Measurements from ENCODE around the gene GNA12. TPM values are rescaled to one million over a fixed set of nuclear protein-coding genes. Genes with fewer than 3 reads are reported as not detected.

The GNA12 gene
- total RNA-seq, 2 experiments from 2014 or later = 23.6 to 23.7 TPM

GRCh38 chr7:2781636-2782035, 62.5 kb downstream of the GNA12 start:
- Mint-ChIP-seq H3K4me3 (no peak overlapping the region), H3K36me3 (peaks cover 12% of the 10 kb centered on the region), H3K27ac (no peak overlapping the region), H3K9me3 (no peaks in the 10 kb centered on the region), H3K4me1 (ENCODE audit: low read depth) (peaks cover 24% of the 10 kb centered on the region), H3K27me3 (no peaks in the 10 kb centered on the region)
- no peak for DNase-seq
- intact Hi-C loops (cut with micrococcal nuclease) = loop anchor here (1.0 kb wide), 2 partner anchors 8 to 23 kb away; no protein-coding TSS in a partner anchor
- ChIA-PET POLR2A (no interaction called here), CTCF (no interaction called here)

DNA sequence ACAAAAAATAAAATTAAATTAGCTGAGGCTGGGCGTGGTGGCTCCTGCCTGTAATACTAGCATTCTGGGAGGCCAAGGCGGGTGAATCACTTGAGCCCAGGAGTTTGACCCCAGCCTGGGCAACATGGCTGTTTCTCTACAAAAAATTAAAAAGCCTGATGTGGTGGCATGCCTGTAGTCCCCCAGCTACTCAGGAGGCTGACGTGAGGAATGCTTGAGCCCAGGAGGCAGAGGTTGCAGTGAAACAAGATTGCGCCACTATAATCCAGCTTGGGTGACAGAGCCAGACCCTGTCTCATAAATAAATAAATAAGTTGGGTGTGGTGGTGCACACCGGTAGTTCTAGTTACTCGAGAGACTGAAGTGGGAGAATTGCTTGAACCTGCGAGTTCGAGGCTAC, 65.1 kb downstream of the GNA12 start:
- intact Hi-C loops (cut with micrococcal nuclease) = no loop called here
- Mint-ChIP-seq H3K27me3 (no peaks in the 10 kb centered on the region), H3K9me3 (no peaks in the 10 kb centered on the region), H3K4me3 (no peak overlapping the region), H3K27ac (no peak overlapping the region), H3K4me1 (ENCODE audit: low read depth) (peaks cover 34% of the 10 kb centered on the region), H3K36me3 (peaks cover 10% of the 10 kb centered on the region)
- DNase-seq = no peak
- POLR2A ChIA-PET = no interaction called here
- CTCF ChIA-PET = interaction anchor here (1.1 kb wide), 1 partner anchor 69 kb away, joined by 3 read pairs; no protein-coding TSS in a partner anchor

DNA sequence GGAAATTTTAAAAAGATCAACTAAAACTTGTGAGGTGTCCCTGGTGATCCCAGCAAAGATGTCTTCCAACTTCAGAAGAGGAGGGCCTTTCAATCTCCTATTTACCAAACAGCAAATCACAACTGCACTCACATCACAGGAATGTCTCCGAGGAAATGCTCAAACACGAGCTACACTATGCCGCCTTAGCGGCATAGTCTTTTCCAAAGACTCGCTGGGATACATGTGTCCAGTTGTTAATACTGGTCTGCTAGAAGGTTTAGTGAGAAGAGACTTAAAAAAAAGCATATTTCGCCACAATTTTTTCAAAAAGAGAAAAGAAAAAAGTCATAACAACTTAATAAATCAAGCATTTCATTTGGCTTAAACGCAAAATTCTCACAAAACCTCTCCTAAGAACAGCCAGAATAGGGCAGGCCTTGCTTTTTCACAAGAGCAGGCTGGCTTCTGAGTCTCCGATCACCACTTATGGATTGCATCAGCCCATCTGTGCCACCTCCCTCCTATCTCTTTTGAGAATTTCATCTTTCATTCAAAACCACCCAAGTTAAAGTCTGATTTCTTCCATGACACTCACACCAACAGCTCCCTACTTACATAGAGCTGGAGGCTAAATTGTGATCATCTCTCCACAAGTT, 66.1 kb downstream of the GNA12 start:
- DNase-seq = no peak
- peaks cover 40% of the 10 kb centered on the region for H3K4me1 Mint-ChIP-seq (ENCODE audit: low read depth)
- no peaks in the 10 kb centered on the region for H3K27me3 Mint-ChIP-seq
- no peak overlapping the region for H3K27ac Mint-ChIP-seq
- intact Hi-C loops (cut with micrococcal nuclease) = no loop called here
- peaks cover 8% of the 10 kb centered on the region for H3K36me3 Mint-ChIP-seq
- ChIA-PET CTCF (no interaction called here), POLR2A (no interaction called here)
- no peaks in the 10 kb centered on the region for H3K9me3 Mint-ChIP-seq
- no peak overlapping the region for H3K4me3 Mint-ChIP-seq

GRCh38 chr7:2776401-2776800, 67.7 kb downstream of the GNA12 start:
- no peaks in the 10 kb centered on the region for H3K9me3 Mint-ChIP-seq
- H3K4me3 Mint-ChIP-seq = no peak overlapping the region
- no peaks in the 10 kb centered on the region for H3K27me3 Mint-ChIP-seq
- no peak for DNase-seq
- H3K27ac Mint-ChIP-seq = no peak overlapping the region
- CTCF ChIA-PET = no interaction called here
- POLR2A ChIA-PET = no interaction called here
- intact Hi-C loops (cut with micrococcal nuclease) = no loop called here
- H3K4me1 Mint-ChIP-seq (ENCODE audit: low read depth) = peaks cover 42% of the 10 kb centered on the region
- peaks cover 8% of the 10 kb centered on the region for H3K36me3 Mint-ChIP-seq

- Mint-ChIP-seq H3K4me3 (no peak overlapping the region), H3K36me3 (peaks cover 12% of the 10 kb centered on the region), H3K27ac (no peak overlapping the region), H3K27me3 (no peaks in the 10 kb centered on the region), H3K9me3 (no peaks in the 10 kb centered on the region), H3K4me1 (ENCODE audit: low read depth) (peaks cover 43% of the 10 kb centered on the region)
- no peak for DNase-seq
- ChIA-PET CTCF (interaction anchor here (0.6 kb wide), 1 partner anchor 26 kb away, joined by 3 read pairs; no protein-coding TSS in a partner anchor), POLR2A (interaction anchor here (0.8 kb wide), 1 partner anchor 10 kb away, joined by 3 read pairs; no protein-coding TSS in a partner anchor)
- intact Hi-C loops (cut with micrococcal nuclease) = no loop called here
These were observed 68.3 kb downstream of the GNA12 start for GRCh38 chr7:2775785-2776184.

DNA sequence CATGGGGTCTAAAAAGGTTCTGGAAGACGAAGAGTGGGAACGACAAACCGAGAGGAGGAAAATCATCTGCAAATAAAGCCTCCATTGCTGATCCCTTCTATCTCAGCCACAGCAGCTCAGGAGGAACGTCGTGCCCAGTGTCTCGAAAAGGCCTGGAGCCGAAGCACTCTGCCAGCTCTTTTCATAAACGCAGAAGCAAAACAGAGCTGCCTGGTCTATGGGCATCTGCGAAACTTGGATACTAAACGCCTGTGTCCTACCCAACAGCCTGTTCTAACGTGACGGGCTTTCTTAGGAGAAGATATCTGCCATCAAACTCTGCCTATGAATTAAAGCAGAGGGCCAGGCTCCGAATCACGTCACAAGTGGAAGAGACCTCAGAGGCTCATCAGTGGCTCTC, 68.7 kb downstream of the GNA12 start:
- Mint-ChIP-seq H3K27me3 (no peaks in the 10 kb centered on the region), H3K9me3 (no peaks in the 10 kb centered on the region), H3K36me3 (peaks cover 14% of the 10 kb centered on the region), H3K4me1 (ENCODE audit: low read depth) (peaks cover 43% of the 10 kb centered on the region), H3K4me3 (no peak overlapping the region), H3K27ac (no peak overlapping the region)
- CTCF ChIA-PET = interaction anchor here (0.6 kb wide), 1 partner anchor 26 kb away, joined by 3 read pairs; no protein-coding TSS in a partner anchor
- POLR2A ChIA-PET = interaction anchor here (0.8 kb wide), 1 partner anchor 10 kb away, joined by 3 read pairs; no protein-coding TSS in a partner anchor
- DNase-seq = no peak
- intact Hi-C loops (cut with micrococcal nuclease) = no loop called here

GRCh38 chr7:2774935-2775334, 69.2 kb downstream of the GNA12 start:
- intact Hi-C loops (cut with micrococcal nuclease) = loop anchor here (5.0 kb wide), 3 partner anchors 53 to 87 kb away; partner anchors contain the start of gene GNA12
- CTCF ChIA-PET = interaction anchor here (1.5 kb wide), 1 partner anchor 65 kb away, joined by 4 read pairs; no protein-coding TSS in a partner anchor
- no peaks in the 10 kb centered on the region for H3K27me3 Mint-ChIP-seq
- H3K27ac Mint-ChIP-seq = no peak overlapping the region
- no peak for DNase-seq
- POLR2A ChIA-PET = no interaction called here
- peaks cover 15% of the 10 kb centered on the region for H3K36me3 Mint-ChIP-seq
- peaks cover 43% of the 10 kb centered on the region for H3K4me1 Mint-ChIP-seq (ENCODE audit: low read depth)
- H3K9me3 Mint-ChIP-seq = no peaks in the 10 kb centered on the region
- no peak overlapping the region for H3K4me3 Mint-ChIP-seq

DNA sequence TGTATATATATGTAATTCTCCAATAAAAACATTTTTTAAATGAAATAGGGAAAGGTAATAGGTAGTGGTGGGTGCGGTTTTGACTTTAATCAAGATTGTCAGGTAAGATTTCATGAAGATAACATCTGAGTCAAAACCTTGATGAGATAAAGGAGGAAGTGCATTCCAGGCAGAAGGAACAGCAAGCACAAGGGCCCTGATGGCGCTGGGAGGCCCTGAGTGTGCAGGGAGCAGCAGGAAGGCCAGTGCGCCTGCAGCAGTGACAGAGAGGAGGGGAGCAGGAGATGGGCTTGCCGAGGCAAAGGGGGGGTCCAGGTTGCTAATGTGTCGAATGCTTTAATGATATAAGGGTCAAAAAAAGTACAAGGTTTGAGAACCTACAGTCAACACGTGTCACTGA, 69.8 kb downstream of the GNA12 start:
- H3K27ac Mint-ChIP-seq = peak overlapping the region; percentile 36
- no peak for DNase-seq
- H3K27me3 Mint-ChIP-seq = no peaks in the 10 kb centered on the region
- CTCF ChIA-PET = interaction anchor here (1.5 kb wide), 1 partner anchor 64 kb away, joined by 4 read pairs; no protein-coding TSS in a partner anchor
- no peaks in the 10 kb centered on the region for H3K9me3 Mint-ChIP-seq
- POLR2A ChIA-PET = no interaction called here
- intact Hi-C loops (cut with micrococcal nuclease) = loop anchor here (5.0 kb wide), 3 partner anchors 52 to 88 kb away; partner anchors contain the start of gene GNA12
- no peak overlapping the region for H3K4me3 Mint-ChIP-seq
- H3K36me3 Mint-ChIP-seq = peaks cover 17% of the 10 kb centered on the region
- peaks cover 43% of the 10 kb centered on the region for H3K4me1 Mint-ChIP-seq (ENCODE audit: low read depth)

GRCh38 chr7:2773608-2774007, 70.5 kb downstream of the GNA12 start:
- H3K27ac Mint-ChIP-seq = peak overlapping the region; percentile 30
- no peaks in the 10 kb centered on the region for H3K9me3 Mint-ChIP-seq
- no peaks in the 10 kb centered on the region for H3K27me3 Mint-ChIP-seq
- peaks cover 43% of the 10 kb centered on the region for H3K4me1 Mint-ChIP-seq (ENCODE audit: low read depth)
- peaks cover 17% of the 10 kb centered on the region for H3K36me3 Mint-ChIP-seq
- ChIA-PET POLR2A (no interaction called here), CTCF (interaction anchor here (1.5 kb wide), 1 partner anchor 63 kb away, joined by 4 read pairs; no protein-coding TSS in a partner anchor)
- no peak overlapping the region for H3K4me3 Mint-ChIP-seq
- intact Hi-C loops (cut with micrococcal nuclease) = loop anchor here (1.0 to 5.0 kb wide), 5 partner anchors 9 to 89 kb away; partner anchors contain the start of gene GNA12
- no peak for DNase-seq

- ChIA-PET POLR2A (no interaction called here), CTCF (interaction anchor here (1.8 kb wide), 1 partner anchor 14 kb away, joined by 7 read pairs; no protein-coding TSS in a partner anchor)
- Mint-ChIP-seq H3K4me3 (no peak overlapping the region), H3K36me3 (peaks cover 17% of the 10 kb centered on the region), H3K9me3 (no peaks in the 10 kb centered on the region), H3K27me3 (no peaks in the 10 kb centered on the region), H3K27ac (no peak overlapping the region), H3K4me1 (ENCODE audit: low read depth) (peaks cover 43% of the 10 kb centered on the region)
- intact Hi-C loops (cut with micrococcal nuclease) = loop anchor here (5.0 kb wide), 3 partner anchors 49 to 91 kb away; partner anchors contain the start of gene GNA12
- DNase-seq = no peak
These were observed 72.8 kb downstream of the GNA12 start for GRCh38 chr7:2771274-2771731.

DNA sequence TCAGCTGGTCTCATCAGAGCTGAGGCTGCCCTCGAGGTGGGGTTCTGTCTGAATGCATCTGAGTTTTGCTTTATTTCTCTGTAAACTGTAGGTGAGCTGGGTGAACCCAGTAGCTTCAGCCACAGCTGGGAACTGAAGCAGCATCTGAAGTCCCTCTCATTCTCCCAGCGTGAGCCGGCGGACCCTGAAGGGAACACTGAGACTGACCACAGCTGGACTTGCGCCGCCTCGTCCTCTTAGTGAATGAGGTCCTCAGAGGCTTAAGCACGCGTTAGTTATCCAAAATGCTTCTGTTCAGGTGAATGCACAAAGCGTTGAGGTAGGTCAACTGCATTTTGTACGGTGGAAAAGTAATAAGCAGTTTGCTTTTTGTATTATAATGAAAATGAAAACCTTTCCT, 79.5 kb downstream of the GNA12 start:
- POLR2A ChIA-PET = no interaction called here
- Mint-ChIP-seq H3K4me1 (ENCODE audit: low read depth) (peaks cover 22% of the 10 kb centered on the region), H3K4me3 (no peak overlapping the region), H3K36me3 (peaks cover 5% of the 10 kb centered on the region), H3K9me3 (no peaks in the 10 kb centered on the region), H3K27me3 (no peaks in the 10 kb centered on the region), H3K27ac (no peak overlapping the region)
- CTCF ChIA-PET = interaction anchor here (1.0 kb wide), 1 partner anchor 325 kb away, joined by 3 read pairs; no protein-coding TSS in a partner anchor
- intact Hi-C loops (cut with micrococcal nuclease) = no loop called here
- no peak for DNase-seq

DNA sequence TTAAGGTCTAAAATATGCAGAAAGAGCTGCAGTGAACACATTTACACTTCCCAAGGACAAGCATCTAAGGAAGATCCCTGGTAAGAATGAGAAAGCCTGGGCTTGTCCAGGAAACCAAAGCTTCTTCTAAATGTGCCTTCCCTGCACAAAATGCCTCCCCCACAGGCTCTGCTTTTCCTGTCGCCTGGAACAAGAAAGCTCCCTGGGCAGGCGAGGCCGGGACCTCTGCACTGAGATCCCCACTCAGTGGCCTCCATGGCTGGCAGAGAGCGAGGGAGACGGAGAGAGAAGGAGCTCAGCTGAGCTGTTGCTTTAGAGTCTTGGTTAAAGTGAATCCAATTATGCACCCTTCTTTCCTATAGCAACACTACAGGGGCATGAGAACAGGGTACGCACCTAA, 80.5 kb downstream of the GNA12 start:
- peaks cover 31% of the 10 kb centered on the region for H3K4me1 Mint-ChIP-seq (ENCODE audit: low read depth)
- peaks cover 5% of the 10 kb centered on the region for H3K36me3 Mint-ChIP-seq
- no peak overlapping the region for H3K4me3 Mint-ChIP-seq
- intact Hi-C loops (cut with micrococcal nuclease) = no loop called here
- H3K27me3 Mint-ChIP-seq = no peaks in the 10 kb centered on the region
- POLR2A ChIA-PET = interaction anchor here (0.5 kb wide), 1 partner anchor 38 kb away, joined by 3 read pairs; no protein-coding TSS in a partner anchor
- no peak overlapping the region for H3K27ac Mint-ChIP-seq
- DNase-seq = no peak
- H3K9me3 Mint-ChIP-seq = no peaks in the 10 kb centered on the region
- CTCF ChIA-PET = interaction anchor here (1.0 kb wide), 1 partner anchor 326 kb away, joined by 3 read pairs; no protein-coding TSS in a partner anchor
